NK-92 (cell line): ENCODE measurements around the gene PXDN.
"Not testable (repeated sequence)": the region's sequence is repeated elsewhere in the genome, so short reads cannot be mapped to it uniquely, and the experiment has no call there.

Source experiments
- DNase-seq: peaks from one replicate; lab custom pipeline; 2025; ENCODE audit not compliant: unreplicated experiment; lab: John Stamatoyannopoulos, UW

Gene PXDN

DNA sequence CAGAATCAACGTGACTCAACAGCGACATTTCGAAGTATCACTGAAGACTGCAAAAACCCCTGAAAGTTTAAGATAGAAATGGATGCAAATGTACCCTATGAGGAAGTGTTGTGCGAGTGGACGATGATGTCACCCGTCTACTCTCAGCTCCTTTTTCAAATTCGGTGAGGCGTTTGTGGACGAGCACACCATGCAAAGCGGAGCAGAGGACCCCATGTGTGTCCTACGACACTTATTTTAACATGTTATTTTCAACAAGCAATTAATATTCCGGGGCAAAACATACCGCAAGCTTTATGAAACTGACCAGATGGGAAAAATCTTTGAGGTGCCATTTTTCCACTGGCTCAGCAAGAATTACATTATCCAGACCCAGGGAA is 2.0 kb downstream of the PXDN start:
- DNase-seq: no peak

GRCh38 chr2:1741851-1742250 is 2.5 kb downstream of the PXDN start:
- DNase-seq: no peak

- DNase-seq: no peak
Measured at GRCh38 chr2:1740716-1741589, 3.4 kb downstream of the PXDN start.

GRCh38 chr2:1739961-1740715 is 4.2 kb downstream of the PXDN start:
- no peak for DNase-seq

GRCh38 chr2:1739322-1739957 is 4.9 kb downstream of the PXDN start:
- DNase-seq: no peak

- DNase-seq: no peak
Measured at GRCh38 chr2:1738646-1739302, 5.5 kb downstream of the PXDN start.

- DNase-seq: no peak
Measured at GRCh38 chr2:1738163-1738562, 6.2 kb downstream of the PXDN start.

DNA sequence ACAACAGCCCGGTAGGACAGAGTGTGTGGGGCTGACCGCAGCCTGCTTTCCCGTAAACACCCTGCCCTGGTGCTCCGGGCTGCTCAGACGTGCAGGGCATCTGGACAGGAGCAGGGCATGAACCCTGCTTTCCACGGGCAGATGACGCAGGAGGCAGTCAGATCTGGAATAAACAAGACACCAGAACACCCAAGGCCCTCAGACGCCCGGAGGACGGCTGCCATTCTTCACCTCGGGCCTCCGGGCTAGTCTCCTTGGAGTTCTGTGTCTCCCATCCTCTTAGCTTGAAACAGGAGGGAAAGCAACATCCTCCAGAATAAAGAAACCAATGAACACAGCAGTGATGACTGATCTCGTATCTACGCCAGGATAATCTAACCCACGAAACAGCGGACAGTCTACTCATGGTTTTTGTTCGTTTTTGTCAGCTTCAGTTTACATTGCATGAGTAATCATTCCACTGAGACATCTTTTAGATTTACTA is 7.3 kb downstream of the PXDN start:
- DNase-seq: no peak

DNA sequence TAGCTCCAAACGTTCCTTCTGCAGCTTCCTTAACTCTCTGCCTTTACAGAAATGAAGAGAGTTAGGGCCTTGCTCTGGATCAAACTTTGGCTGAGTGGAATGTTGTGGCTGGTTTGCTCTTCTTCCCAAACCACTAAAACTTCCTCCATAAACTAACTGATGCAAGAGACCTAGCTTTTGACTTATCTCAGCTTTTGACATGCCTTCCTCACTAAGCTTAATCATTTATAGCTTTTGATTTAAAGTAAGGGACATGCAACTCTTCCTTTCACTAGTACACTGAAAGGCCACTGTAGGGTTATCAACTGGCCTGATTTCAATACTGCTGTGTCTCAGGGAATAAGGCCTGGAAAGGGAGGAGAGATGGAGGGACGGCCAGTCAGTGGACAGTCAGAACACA is 8.3 kb downstream of the PXDN start:
- no peak for DNase-seq

GRCh38 chr2:1733298-1733697 is 11.0 kb downstream of the PXDN start:
- DNase-seq: not testable (repeated sequence)

GRCh38 chr2:1731963-1732768 is 12.1 kb downstream of the PXDN start:
- no peak for DNase-seq

GRCh38 chr2:1731447-1731962 is 12.8 kb downstream of the PXDN start:
- DNase-seq: no peak

GRCh38 chr2:1730015-1730927 is 14.0 kb downstream of the PXDN start:
- DNase-seq: no peak

- DNase-seq: no peak
Measured at GRCh38 chr2:1729242-1729641, 15.1 kb downstream of the PXDN start.

GRCh38 chr2:1728821-1729220 is 15.5 kb downstream of the PXDN start:
- DNase-seq: no peak

GRCh38 chr2:1727796-1728474 is 16.4 kb downstream of the PXDN start:
- no peak for DNase-seq

DNA sequence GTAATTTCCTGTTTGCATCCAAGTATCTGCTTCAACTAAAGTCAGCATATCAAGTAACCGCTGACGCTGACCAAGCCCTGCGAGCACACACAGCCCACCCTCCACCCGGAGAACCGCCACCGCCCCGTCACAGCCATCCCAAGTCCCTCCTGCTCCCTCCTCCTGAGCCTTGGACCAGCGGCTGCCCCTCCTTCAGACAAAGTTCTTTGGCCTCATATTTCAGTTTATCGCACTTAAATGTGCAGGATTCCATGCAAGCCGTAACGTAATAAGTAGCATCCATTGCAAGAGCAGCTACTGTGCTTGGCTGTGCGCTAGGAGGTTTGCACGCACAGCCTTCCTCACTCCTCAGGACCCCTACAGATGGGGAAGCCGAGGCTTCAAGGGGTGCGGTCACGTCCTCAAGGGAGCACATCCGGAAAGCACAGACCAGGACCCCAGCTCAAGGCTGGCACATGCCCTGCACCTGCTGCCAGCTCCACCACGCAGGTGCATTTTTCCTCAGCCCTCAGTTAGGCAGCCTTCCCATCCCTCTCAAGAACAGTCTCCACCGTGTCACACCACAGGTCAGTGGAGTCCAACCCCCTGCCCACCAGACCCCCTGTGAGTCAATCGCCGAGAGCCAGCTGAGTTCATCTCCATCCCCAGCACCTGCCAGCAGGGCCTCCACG is 17.1 kb downstream of the PXDN start:
- no peak for DNase-seq

- no peak for DNase-seq
Measured at GRCh38 chr2:1726558-1726957, 17.8 kb downstream of the PXDN start.
